OCI-LY7 (cell line): ENCODE data around the gene INTS11. TPM values are rescaled to one million over a fixed set of nuclear protein-coding genes. Genes with fewer than 3 reads are reported as not detected.

Source experiments
- BruUV-seq: library from RNA; stranded (reverse); fragments of 400-500 nt; replicated peaks from 2 replicates; lab custom pipeline; 2021; lab: Mats Ljungman, UMichigan
- CTCF ChIA-PET: fragments of 300-600 bp; sonication (Branson Sonifier 250); formaldehyde crosslinking; loops from one replicate; lab custom pipeline; 2022; ENCODE audit warnings: antibody characterized with exemption; ENCODE audit not compliant: unreplicated experiment; lab: Charles Lee
- POLR2A ChIA-PET: fragments of 300-600 bp; sonication (Branson Sonifier 250); formaldehyde crosslinking; loops from one replicate; lab custom pipeline; 2022; ENCODE audit warnings: antibody characterized with exemption; lab: Charles Lee
- DNase-seq: peaks from one replicate; pipeline ENCODE4 v3.0.0-alpha.2; 2015; ENCODE audit warnings: low spot score
- H2AFZ ChIP-seq: fragments of 200-600 bp; sonication (generic), shearing (Covaris generic); 2 replicates; pipeline ENCODE4 v1.6.1; 2014; ENCODE audit warnings: mild to moderate bottlenecking, antibody characterized with exemption, low read length, moderate library complexity
- H3K27ac ChIP-seq: fragments of 200-600 bp; sonication (generic); 2 replicates; pipeline ENCODE4 v1.5.1; 2014; ENCODE audit warnings: mixed run types, low read depth, mild to moderate bottlenecking, moderate library complexity, low read length, inconsistent platforms; ENCODE audit not compliant: poor library complexity, severe bottlenecking
- H3K36me3 ChIP-seq: fragments of 200-600 bp; sonication (generic); 2 replicates; pipeline ENCODE4 v1.6.1; 2014; ENCODE audit warnings: mild to moderate bottlenecking, antibody characterized with exemption, low read length, moderate library complexity, mixed read lengths; ENCODE audit not compliant: insufficient read depth
- H3K4me1 ChIP-seq: fragments of 200-600 bp; sonication (generic); 2 replicates; pipeline ENCODE4 v1.5.1; 2014; ENCODE audit warnings: mild to moderate bottlenecking, low read length; ENCODE audit not compliant: insufficient read depth, poor library complexity, severe bottlenecking
- H3K4me2 ChIP-seq: fragments of 200-600 bp; sonication (generic); 2 replicates; pipeline ENCODE4 v1.6.1; 2014; ENCODE audit warnings: mild to moderate bottlenecking, low read length
- H3K4me3 ChIP-seq: fragments of 200-600 bp; sonication (generic); 2 replicates; pipeline ENCODE4 v1.5.1; 2014; ENCODE audit warnings: mild to moderate bottlenecking, low read depth, low read length; ENCODE audit not compliant: poor library complexity, severe bottlenecking
- H3K79me2 ChIP-seq: fragments of 200-600 bp; sonication (generic); 2 replicates; pipeline ENCODE4 v1.6.1; 2016; ENCODE audit warnings: low read depth, mild to moderate bottlenecking, low read length, moderate library complexity, mixed read lengths; ENCODE audit not compliant: insufficient read depth
- H3K9me2 ChIP-seq: fragments of 200-600 bp; sonication (generic); 2 replicates; pipeline ENCODE4 v1.6.1; 2016; ENCODE audit warnings: mild to moderate bottlenecking, low read length, mixed read lengths; ENCODE audit not compliant: insufficient read depth
- H3K9me3 ChIP-seq: fragments of 200-600 bp; sonication (generic); 2 replicates; pipeline ENCODE4 v1.6.1; 2014; ENCODE audit warnings: mild to moderate bottlenecking, mixed run types, low read length, mixed read lengths
- H4K20me1 ChIP-seq: fragments of 200-600 bp; sonication (generic); 2 replicates; pipeline ENCODE4 v1.6.1; 2014; ENCODE audit warnings: mild to moderate bottlenecking, antibody characterized with exemption, low read length, moderate library complexity, mixed read lengths; ENCODE audit not compliant: insufficient read depth
- EZH2phosphoT487 ChIP-seq: fragments of 200-600 bp; sonication (generic); IDR thresholded peaks from 2 replicates; pipeline ENCODE4 v1.6.1; 2018; ENCODE audit warnings: low read depth, borderline replicate concordance, mild to moderate bottlenecking, mixed run types, antibody characterized with exemption, low read length, moderate library complexity, mixed read lengths
- intact Hi-C: fragments of 100-400 bp; cut with micrococcal nuclease; formaldehyde crosslinking; loops from one replicate; pipeline ENCODE4 v1.10.0; 2022; ENCODE audit not compliant: unreplicated experiment
- microRNA-seq: library from miRNA; unstranded; fragments of <30 nt; microRNA quantifications from one replicate; pipeline ENCODE4 v1.2.0, GENCODE V29; 2022; ENCODE audit warnings: borderline replicate concordance
- small RNA-seq: library from RNA; depleted of rRNA; stranded (forward); fragments of <200 nt; gene quantifications from one replicate; pipeline ENCODE3, GENCODE V24; 2014
- total RNA-seq, 2 experiments: library from RNA; depleted of rRNA in 1 of 2; stranded (reverse); fragments of >200 nt in 1 of 2; shearing (Covaris generic) in 1 of 2; gene quantifications; 2 replicates each; pipeline ENCODE4 v1.2.3, GENCODE V29; 2014 to 2022
- TF ChIP-seq, protein P1 (sequence below): fragments of 200-600 bp; sonication (generic); conservative IDR thresholded peaks from 2 replicates; pipeline ENCODE4 v1.5.1; 2014; ENCODE audit warnings: mild to moderate bottlenecking, antibody characterized with exemption, low read length, moderate library complexity, mixed read lengths

The INTS11 gene
- total RNA-seq, 2 experiments from 2014 or later, result 142 to 146 TPM

DNA sequence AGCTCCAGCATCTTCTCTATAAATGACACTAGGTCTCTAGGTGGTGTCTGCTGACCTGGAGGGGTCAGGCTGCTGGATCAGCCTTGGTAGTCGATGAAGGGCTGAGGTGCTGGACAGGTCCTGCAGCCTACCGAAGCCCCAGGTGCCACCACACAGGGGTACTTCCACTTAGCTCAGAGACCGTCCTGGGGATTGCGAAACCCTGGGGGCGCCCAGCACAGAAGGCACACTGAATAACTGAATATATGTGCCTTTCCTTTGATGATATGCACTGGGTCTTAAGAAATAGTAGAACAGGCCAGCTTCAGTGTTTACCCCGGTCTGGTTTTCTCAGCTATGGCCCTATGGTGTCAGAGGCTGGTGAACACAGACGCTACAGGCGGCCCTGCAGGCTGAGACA lies 61.7 kb downstream of the INTS11 start:
- Histone ChIP-seq H3K9me3 (no peaks in the 10 kb centered on the region), H2AFZ (no peak overlapping the region), H3K4me3 (no peak overlapping the region), H3K9me2 (no peaks in the 10 kb centered on the region), H3K27ac (no peak overlapping the region), H3K4me2 (no peak overlapping the region), H3K36me3 (peaks cover 77% of the 10 kb centered on the region), H3K79me2 (no peaks in the 10 kb centered on the region), H4K20me1 (no peaks in the 10 kb centered on the region), H3K4me1 (no peaks in the 10 kb centered on the region)
- no TSS peak for BruUV-seq
- ChIA-PET POLR2A (no interaction called here), CTCF (no interaction called here)
- intact Hi-C loops, result no loop called here
- no peak for DNase-seq
- no peak for TF ChIP-seq EZH2phosphoT487
- TF ChIP-seq, protein P1, sequence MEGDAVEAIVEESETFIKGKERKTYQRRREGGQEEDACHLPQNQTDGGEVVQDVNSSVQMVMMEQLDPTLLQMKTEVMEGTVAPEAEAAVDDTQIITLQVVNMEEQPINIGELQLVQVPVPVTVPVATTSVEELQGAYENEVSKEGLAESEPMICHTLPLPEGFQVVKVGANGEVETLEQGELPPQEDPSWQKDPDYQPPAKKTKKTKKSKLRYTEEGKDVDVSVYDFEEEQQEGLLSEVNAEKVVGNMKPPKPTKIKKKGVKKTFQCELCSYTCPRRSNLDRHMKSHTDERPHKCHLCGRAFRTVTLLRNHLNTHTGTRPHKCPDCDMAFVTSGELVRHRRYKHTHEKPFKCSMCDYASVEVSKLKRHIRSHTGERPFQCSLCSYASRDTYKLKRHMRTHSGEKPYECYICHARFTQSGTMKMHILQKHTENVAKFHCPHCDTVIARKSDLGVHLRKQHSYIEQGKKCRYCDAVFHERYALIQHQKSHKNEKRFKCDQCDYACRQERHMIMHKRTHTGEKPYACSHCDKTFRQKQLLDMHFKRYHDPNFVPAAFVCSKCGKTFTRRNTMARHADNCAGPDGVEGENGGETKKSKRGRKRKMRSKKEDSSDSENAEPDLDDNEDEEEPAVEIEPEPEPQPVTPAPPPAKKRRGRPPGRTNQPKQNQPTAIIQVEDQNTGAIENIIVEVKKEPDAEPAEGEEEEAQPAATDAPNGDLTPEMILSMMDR, result no peak

DNA sequence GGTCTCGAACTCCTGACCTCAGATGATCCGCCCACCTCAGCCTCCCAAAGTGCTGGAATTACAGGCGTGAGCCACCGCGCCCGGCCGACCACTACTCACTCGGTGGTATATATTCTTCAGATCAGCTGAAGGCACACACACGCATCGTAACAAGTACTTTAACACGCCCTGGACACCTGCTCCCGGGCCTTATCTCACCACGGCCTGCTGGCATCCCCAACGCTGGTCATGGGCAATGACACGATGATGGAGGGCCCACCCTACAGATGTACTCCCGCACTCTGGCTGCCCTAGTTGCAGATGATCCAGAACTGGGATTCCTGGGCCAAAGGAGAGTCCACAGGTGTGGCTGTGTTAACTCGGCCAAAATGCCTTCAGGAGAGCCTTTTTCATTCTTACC lies 62.4 kb downstream of the INTS11 start:
- no peak overlapping the region for H3K4me2 ChIP-seq
- TF ChIP-seq EZH2phosphoT487, result no peak
- TF ChIP-seq, protein P1, result no peak
- H3K9me3 ChIP-seq, result no peaks in the 10 kb centered on the region
- intact Hi-C loops, result no loop called here
- H3K9me2 ChIP-seq, result no peaks in the 10 kb centered on the region
- no TSS peak for BruUV-seq
- H3K4me1 ChIP-seq, result no peaks in the 10 kb centered on the region
- H2AFZ ChIP-seq, result no peak overlapping the region
- H3K27ac ChIP-seq, result no peak overlapping the region
- CTCF ChIA-PET, result no interaction called here
- peaks cover 77% of the 10 kb centered on the region for H3K36me3 ChIP-seq
- POLR2A ChIA-PET, result no interaction called here
- no peaks in the 10 kb centered on the region for H4K20me1 ChIP-seq
- no peak overlapping the region for H3K4me3 ChIP-seq
- DNase-seq, result no peak
- H3K79me2 ChIP-seq, result no peaks in the 10 kb centered on the region

Small RNA genes within 50 kb of the gene (microRNA-seq; reads per million reads assigned to microRNA genes)
- gene MIR6726 (2.3 reads per million), gene MIR6727 (6.8 reads per million), gene MIR6808 (not detected)

Small RNA genes within 50 kb of the gene (small RNA-seq; reads per million reads assigned to genes)
- not detected for gene MIR6726

Other genes starting within 250 kb of the INTS11 start
- gene C1orf159, start 208.6 kb downstream of the INTS11 start, total RNA-seq (2014; rRNA removed; shearing (Covaris generic)), result 13.1 and 27.6 TPM in 2 replicates
- 24.1 and 24.5 TPM in 2 replicates for gene C1orf159, start 208.6 kb downstream of the INTS11 start, total RNA-seq (2022)
- not detected in 2 replicates for gene TTLL10, start 150.8 kb downstream of the INTS11 start, total RNA-seq (2014; rRNA removed; shearing (Covaris generic))
- gene TTLL10, start 150.8 kb downstream of the INTS11 start, total RNA-seq (2022), result not detected in 2 replicates
- gene TNFRSF18, start 118.1 kb downstream of the INTS11 start, total RNA-seq (2014; rRNA removed; shearing (Covaris generic)), result not detected in 2 replicates
- not detected in 2 replicates for gene TNFRSF18, start 118.1 kb downstream of the INTS11 start, total RNA-seq (2022)
- not detected in 2 replicates for gene TNFRSF4, start 110.5 kb downstream of the INTS11 start, total RNA-seq (2014; rRNA removed; shearing (Covaris generic))
- gene TNFRSF4, start 110.5 kb downstream of the INTS11 start, total RNA-seq (2022), result 1.1 and 1.4 TPM in 2 replicates
- gene SDF4, start 92.7 kb downstream of the INTS11 start, total RNA-seq (2014; rRNA removed; shearing (Covaris generic)), result 44.2 and 47.7 TPM in 2 replicates
- 82.8 and 85.7 TPM in 2 replicates for gene SDF4, start 92.7 kb downstream of the INTS11 start, total RNA-seq (2022)
- 36.2 and 37.7 TPM in 2 replicates for gene B3GALT6, start 92.4 kb downstream of the INTS11 start, total RNA-seq (2014; rRNA removed; shearing (Covaris generic))
- 25.0 and 27.1 TPM in 2 replicates for gene B3GALT6, start 92.4 kb downstream of the INTS11 start, total RNA-seq (2022)
- 0.49 and 1.8 TPM in 2 replicates for gene C1QTNF12, start 77.9 kb downstream of the INTS11 start, total RNA-seq (2014; rRNA removed; shearing (Covaris generic))
- gene C1QTNF12, start 77.9 kb downstream of the INTS11 start, total RNA-seq (2022), result 6.1 and 7.0 TPM in 2 replicates
- gene UBE2J2, start 50.8 kb downstream of the INTS11 start, total RNA-seq (2014; rRNA removed; shearing (Covaris generic)), result 61.6 and 69.2 TPM in 2 replicates
- 87.0 and 88.7 TPM in 2 replicates for gene UBE2J2, start 50.8 kb downstream of the INTS11 start, total RNA-seq (2022)
- 3.9 and 6.2 TPM in 2 replicates for gene SCNN1D, start 44.2 kb downstream of the INTS11 start, total RNA-seq (2014; rRNA removed; shearing (Covaris generic))
- gene SCNN1D, start 44.2 kb downstream of the INTS11 start, total RNA-seq (2022), result 11.3 and 12.7 TPM in 2 replicates
- 26.3 and 26.8 TPM in 2 replicates for gene ACAP3, start 16.7 kb downstream of the INTS11 start, total RNA-seq (2014; rRNA removed; shearing (Covaris generic))
- gene ACAP3, start 16.7 kb downstream of the INTS11 start, total RNA-seq (2022), result 47.6 and 47.7 TPM in 2 replicates
- gene PUSL1, start 16.1 kb downstream of the INTS11 start, total RNA-seq (2014; rRNA removed; shearing (Covaris generic)), result 41.8 and 57.1 TPM in 2 replicates
- 31.3 and 32.2 TPM in 2 replicates for gene PUSL1, start 16.1 kb downstream of the INTS11 start, total RNA-seq (2022)
- gene CPTP, start 142 bp upstream of the INTS11 start, total RNA-seq (2014; rRNA removed; shearing (Covaris generic)), result 16.6 and 18.5 TPM in 2 replicates
- 20.3 and 20.6 TPM in 2 replicates for gene CPTP, start 142 bp upstream of the INTS11 start, total RNA-seq (2022)
- 0.41 and 1.1 TPM in 2 replicates for gene TAS1R3, start 6.6 kb upstream of the INTS11 start, total RNA-seq (2014; rRNA removed; shearing (Covaris generic))
- gene TAS1R3, start 6.6 kb upstream of the INTS11 start, total RNA-seq (2022), result 0.99 and 1.2 TPM in 2 replicates
- gene DVL1, start 24.8 kb upstream of the INTS11 start, total RNA-seq (2014; rRNA removed; shearing (Covaris generic)), result 41.7 and 47.1 TPM in 2 replicates
- 27.8 and 30.7 TPM in 2 replicates for gene DVL1, start 24.8 kb upstream of the INTS11 start, total RNA-seq (2022)
- gene MXRA8, start 33.9 kb upstream of the INTS11 start, total RNA-seq (2014; rRNA removed; shearing (Covaris generic)), result not detected in 2 replicates
- gene MXRA8, start 33.9 kb upstream of the INTS11 start, total RNA-seq (2022), result not detected in 2 replicates
- 156 and 163 TPM in 2 replicates for gene AURKAIP1, start 50.5 kb upstream of the INTS11 start, total RNA-seq (2014; rRNA removed; shearing (Covaris generic))
- 145 and 172 TPM in 2 replicates for gene AURKAIP1, start 50.5 kb upstream of the INTS11 start, total RNA-seq (2022)
- 297 and 307 TPM in 2 replicates for gene CCNL2, start 74.7 kb upstream of the INTS11 start, total RNA-seq (2014; rRNA removed; shearing (Covaris generic))
- 213 and 238 TPM in 2 replicates for gene CCNL2, start 74.7 kb upstream of the INTS11 start, total RNA-seq (2022)
- gene MRPL20, start 82.6 kb upstream of the INTS11 start, total RNA-seq (2014; rRNA removed; shearing (Covaris generic)), result 165 and 196 TPM in 2 replicates
- gene MRPL20, start 82.6 kb upstream of the INTS11 start, total RNA-seq (2022), result 116 and 143 TPM in 2 replicates
- gene ANKRD65, start 96.6 kb upstream of the INTS11 start, total RNA-seq (2014; rRNA removed; shearing (Covaris generic)), result not detected in 2 replicates
- gene ANKRD65, start 96.6 kb upstream of the INTS11 start, total RNA-seq (2022), result not detected in 2 replicates
- not detected in 2 replicates for gene VWA1, start 111.0 kb upstream of the INTS11 start, total RNA-seq (2014; rRNA removed; shearing (Covaris generic))
- gene VWA1, start 111.0 kb upstream of the INTS11 start, total RNA-seq (2022), result not detected in 2 replicates
- gene ATAD3C, start 125.0 kb upstream of the INTS11 start, total RNA-seq (2014; rRNA removed; shearing (Covaris generic)), result 1.6 TPM in 1 of 2 replicates, not detected in the other
- 2.1 and 3.0 TPM in 2 replicates for gene ATAD3C, start 125.0 kb upstream of the INTS11 start, total RNA-seq (2022)
- gene ATAD3B, start 147.1 kb upstream of the INTS11 start, total RNA-seq (2014; rRNA removed; shearing (Covaris generic)), result 43.8 and 54.9 TPM in 2 replicates
- gene ATAD3B, start 147.1 kb upstream of the INTS11 start, total RNA-seq (2022), result 54.3 and 62.4 TPM in 2 replicates
- gene ATAD3A, start 187.5 kb upstream of the INTS11 start, total RNA-seq (2014; rRNA removed; shearing (Covaris generic)), result 79.9 and 81.9 TPM in 2 replicates
- 83.3 and 88.6 TPM in 2 replicates for gene ATAD3A, start 187.5 kb upstream of the INTS11 start, total RNA-seq (2022)
- 0.64 and 0.76 TPM in 2 replicates for gene TMEM240, start 216.0 kb upstream of the INTS11 start, total RNA-seq (2014; rRNA removed; shearing (Covaris generic))
- 2.1 and 2.7 TPM in 2 replicates for gene TMEM240, start 216.0 kb upstream of the INTS11 start, total RNA-seq (2022)